HG02588 (cell line): ENCODE measurements around the gene KCTD1.

Experiments used
- ATAC-seq: cut with Tn5 transposase; IDR thresholded peaks from one replicate; pipeline ENCODE4 v1.9.1; 2021; ENCODE audit warnings: mild to moderate bottlenecking, moderate library complexity; ENCODE audit not compliant: unreplicated experiment

Gene KCTD1

GRCh38 chr18:26549263-26550094 is 1.1 kb upstream of the KCTD1 start:
- ATAC-seq: no peak

- peak; percentile 46 for ATAC-seq
Observed at GRCh38 chr18:26547646-26548414, 523 bp downstream of the KCTD1 start.

- no peak for ATAC-seq
Observed at GRCh38 chr18:26546875-26547645, 1.3 kb downstream of the KCTD1 start.

GRCh38 chr18:26546170-26546874 is 2.0 kb downstream of the KCTD1 start:
- no peak for ATAC-seq

- no peak for ATAC-seq
Observed at GRCh38 chr18:26545335-26546123, 2.8 kb downstream of the KCTD1 start.

- ATAC-seq: no peak
Observed at GRCh38 chr18:26544451-26544850, 3.9 kb downstream of the KCTD1 start.

GRCh38 chr18:26543373-26543772 is 5.0 kb downstream of the KCTD1 start:
- ATAC-seq: no peak

GRCh38 chr18:26540043-26540628 is 8.2 kb downstream of the KCTD1 start:
- ATAC-seq: no peak

GRCh38 chr18:26538524-26538923 is 9.8 kb downstream of the KCTD1 start:
- ATAC-seq: no peak

- ATAC-seq: no peak
Observed at GRCh38 chr18:26536664-26537063, 11.7 kb downstream of the KCTD1 start.

GRCh38 chr18:26536032-26536431 is 12.3 kb downstream of the KCTD1 start:
- ATAC-seq: no peak

- no peak for ATAC-seq
Observed at GRCh38 chr18:26535630-26536029, 12.7 kb downstream of the KCTD1 start.

GRCh38 chr18:26532367-26533340 is 15.7 kb downstream of the KCTD1 start:
- no peak for ATAC-seq

GRCh38 chr18:26531605-26532298 is 16.6 kb downstream of the KCTD1 start:
- ATAC-seq: no peak

GRCh38 chr18:26526966-26527234 is 21.5 kb downstream of the KCTD1 start:
- ATAC-seq: no peak

- ATAC-seq: no peak
Observed at GRCh38 chr18:26526128-26526965, 22.0 kb downstream of the KCTD1 start.
